GM12878 (cell line): ENCODE measurements around the gene CCNB3. TPM values are rescaled to one million over a fixed set of nuclear protein-coding genes. Genes with fewer than 3 reads are reported as not detected.

Experiments
- ATAC-seq: fragments of 200-7000 bp; cut with Tn5 transposase; 3 replicates; pipeline ENCODE4 v1.9.1; 2020; ENCODE audit warnings: mild to moderate bottlenecking, moderate library complexity
- BruUV-seq: library from RNA; stranded (reverse); fragments of 400-500 nt; replicated peaks from 2 replicates; lab custom pipeline; 2021; lab: Mats Ljungman, UMichigan
- CTCF ChIA-PET: fragments of 300-600 bp; sonication (Branson Sonifier 250); formaldehyde crosslinking; extraction: SDS; loops from one replicate; lab custom pipeline; 2021; ENCODE audit warnings: inconsistent platforms; lab: Yijun Ruan, JAX
- POLR2A ChIA-PET: fragments of 350-600 bp; formaldehyde crosslinking; extraction: SDS; loops from one replicate; lab custom pipeline; 2021; ENCODE audit warnings: inconsistent platforms; lab: Charles Lee
- RAD21 ChIA-PET: fragments of 300-600 bp; sonication (Branson Sonifier 250); formaldehyde crosslinking; loops from one replicate; lab custom pipeline; 2023; ENCODE audit warnings: antibody characterized with exemption; ENCODE audit not compliant: unreplicated experiment; lab: Charles Lee
- SMC1A ChIA-PET: fragments of 300-600 bp; sonication (Branson Sonifier 250); formaldehyde crosslinking; loops from one replicate; lab custom pipeline; 2023; ENCODE audit not compliant: unreplicated experiment, uncharacterized antibody; lab: Charles Lee
- DNase-seq: peaks from one replicate; pipeline ENCODE4 v3.0.0-alpha.2; 2011; ENCODE audit warnings: low read depth, low spot score
- FAIRE-seq: peaks from 3 replicates; lab custom pipeline; 2011; peaks lifted over from hg19 to GRCh38; lab: Jason Lieb, UNC
- H2AFZ ChIP-seq: 2 replicates; pipeline ENCODE4 v1.6.0; 2011; ENCODE audit warnings: low read depth, low read length, control low read depth; ENCODE audit not compliant: control insufficient read depth
- H3K27ac ChIP-seq: 2 replicates; pipeline ENCODE4 v1.5.1; 2011; ENCODE audit warnings: control low read depth; ENCODE audit not compliant: control insufficient read depth, insufficient read depth
- H3K27me3 ChIP-seq, 2 experiments: replicated peaks in 1 of 2; 2 replicates each; pipeline versions ENCODE4 v1.6.0 to v1.6.1; 2011; ENCODE audit warnings: low read length in 1 of 2; ENCODE audit not compliant: control insufficient read depth in 2 of 2, insufficient read depth in 2 of 2
- H3K36me3 ChIP-seq, 2 experiments: 2 replicates each; pipeline ENCODE4 v1.5.1; 2011; ENCODE audit warnings: low read length in 1 of 2; ENCODE audit not compliant: control insufficient read depth in 2 of 2, insufficient read depth in 2 of 2
- H3K4me1 ChIP-seq: 2 replicates; pipeline ENCODE4 v1.6.1; 2011; ENCODE audit warnings: mild to moderate bottlenecking, low read length, moderate library complexity, mixed read lengths; ENCODE audit not compliant: control insufficient read depth, insufficient read depth
- H3K4me2 ChIP-seq: 2 replicates; pipeline ENCODE4 v1.6.0; 2011; ENCODE audit warnings: control low read depth; ENCODE audit not compliant: control insufficient read depth, insufficient read depth
- H3K4me3 ChIP-seq: fragments of 200-600 bp; sonication (generic); 2 replicates; pipeline ENCODE4 v1.5.1; 2016
- H3K79me2 ChIP-seq: 2 replicates; pipeline ENCODE4 v1.6.0; 2011; ENCODE audit warnings: low read length; ENCODE audit not compliant: control insufficient read depth, insufficient read depth
- H3K9ac ChIP-seq: 2 replicates; pipeline ENCODE4 v1.8.0; 2011; ENCODE audit warnings: low read length, control low read depth, mixed read lengths; ENCODE audit not compliant: control insufficient read depth, insufficient read depth
- H3K9me3 ChIP-seq: replicated peaks from 3 replicates; pipeline ENCODE4 v1.5.1; 2011; ENCODE audit warnings: mild to moderate bottlenecking, low read length; ENCODE audit not compliant: control insufficient read depth, insufficient read depth
- H4K20me1 ChIP-seq: 2 replicates; pipeline ENCODE4 v1.6.0; 2011; ENCODE audit not compliant: control insufficient read depth, insufficient read depth
- ASH2L ChIP-seq: fragments of 300-600, 200-600 bp; sonication (generic); IDR thresholded peaks from 2 replicates; pipeline ENCODE4 v1.6.1; 2017; ENCODE audit warnings: low read depth, mild to moderate bottlenecking, borderline replicate concordance
- CBX3 ChIP-seq: fragments of 200-600 bp; sonication (generic); IDR thresholded peaks from 2 replicates; pipeline ENCODE4 v1.6.1; 2016; ENCODE audit warnings: low read depth, borderline replicate concordance
- FOS ChIP-seq: IDR thresholded peaks from 3 replicates; pipeline ENCODE4 v1.6.1; 2011; ENCODE audit warnings: borderline replicate concordance; ENCODE audit not compliant: insufficient read length; ENCODE audit errors: extremely low read depth
- GATAD2B ChIP-seq: fragments of 450-650 bp; conservative IDR thresholded peaks from 2 replicates; pipeline ENCODE4 v1.6.1; 2017; ENCODE audit warnings: low read depth, mild to moderate bottlenecking, moderate library complexity
- LARP7 ChIP-seq: fragments of 450-650 bp; IDR thresholded peaks from 2 replicates; pipeline ENCODE4 v1.6.1; 2017; ENCODE audit warnings: mild to moderate bottlenecking
- MEF2A ChIP-seq: IDR thresholded peaks from 2 replicates; pipeline ENCODE4 v1.6.1; 2011; ENCODE audit warnings: low read depth, mild to moderate bottlenecking, low read length, moderate library complexity; ENCODE audit not compliant: insufficient read depth
- POLR2AphosphoS2 ChIP-seq: IDR thresholded peaks from 2 replicates; pipeline ENCODE4 v1.6.1; 2011; ENCODE audit warnings: low read depth, mild to moderate bottlenecking, low read length, improper control_type of control experiment, moderate library complexity
- RELA ChIP-seq: fragments of 450-650 bp; IDR thresholded peaks from 2 replicates; pipeline ENCODE4 v1.8.0; 2014; ENCODE audit warnings: borderline replicate concordance; ENCODE audit not compliant: partially characterized antibody
- SREBF1 ChIP-seq: IDR thresholded peaks from 2 replicates; pipeline ENCODE4 v1.6.1; 2012; ENCODE audit warnings: mild to moderate bottlenecking, low read length
- SRF ChIP-seq, 2 experiments: IDR thresholded peaks; 2 replicates each; pipeline ENCODE4 v1.6.1; 2011; ENCODE audit warnings: low read depth in 2 of 2, low read length in 2 of 2, mild to moderate bottlenecking in 1 of 2, moderate library complexity in 1 of 2
- TARDBP ChIP-seq: IDR thresholded peaks from 2 replicates; pipeline ENCODE4 v1.6.1; 2016; ENCODE audit warnings: borderline replicate concordance
- TCF7 ChIP-seq: IDR thresholded peaks from 2 replicates; pipeline ENCODE4 v1.6.1; 2014; ENCODE audit warnings: antibody characterized with exemption, borderline replicate concordance
- in situ Hi-C: fragments of 300-500 bp; cut with MboI; formaldehyde crosslinking; loops from 9 replicates; pipeline ENCODE4 v1.14.3; 2018; ENCODE audit warnings: mixed read lengths
- intact Hi-C: fragments of 100-400 bp; cut with micrococcal nuclease; formaldehyde crosslinking; loops from one replicate; pipeline ENCODE4 v1.14.2; 2022; ENCODE audit not compliant: unreplicated experiment
- polyA plus RNA-seq, 11 experiments: library from polyadenylated mRNA; depleted of rRNA in 4 of 11; unstranded in 6 of 11; stranded (reverse) in 5 of 11; fragments of >200 nt; fragmentation: Nextera tagmentation in 4 of 11; fragmentation: Illumina TruSeq in 1 of 11; extraction: Ambion mirVana in 4 of 11; extraction: Trizol in 1 of 11; gene quantifications; 1 replicate in 1 of 11; 2 replicates in 10 of 11; pipeline versions ENCODE4 v1.2.1 to v1.2.3, GENCODE V29; 2011 to 2016; ENCODE audit warnings: inconsistent platforms in 2 of 11, missing spikeins in 2 of 11, low read depth in 1 of 11
- total RNA-seq, 4 experiments: library from RNA; depleted of rRNA in 3 of 4; stranded (reverse); fragments of >200 nt in 3 of 4; fragmentation: Illumina TruSeq in 1 of 4; extraction: Trizol in 1 of 4; gene quantifications; 2 replicates each; pipeline versions ENCODE4 v1.2.1 to v1.2.3, GENCODE V29; 2013 to 2021
- TF ChIP-seq, protein P1 (sequence below): fragments of 450-650 bp; IDR thresholded peaks from 2 replicates; pipeline ENCODE4 v1.6.1; 2016; ENCODE audit warnings: mild to moderate bottlenecking
- TF ChIP-seq, protein P2 (sequence below): IDR thresholded peaks from 2 replicates; pipeline ENCODE4 v1.6.1; 2012; ENCODE audit warnings: low read depth, low read length, improper control_type of control experiment
- TF ChIP-seq, protein P3 (sequence below): fragments of 450-650 bp; IDR thresholded peaks from 2 replicates; pipeline ENCODE4 v1.6.1; 2018; ENCODE audit warnings: borderline replicate concordance, mild to moderate bottlenecking; ENCODE audit not compliant: partially characterized antibody
- TF ChIP-seq, protein P4 (sequence below): IDR thresholded peaks from 2 replicates; pipeline ENCODE4 v1.6.1; 2012; ENCODE audit warnings: low read depth, low read length, improper control_type of control experiment

CCNB3 gene
- total and polyA plus RNA-seq, 10 of the 15 experiments (the other 5 are each of a cell fraction or from before 2014, with no cell fraction given): 0.09 to 0.49 (median 0.16) TPM; not detected in 3

DNA sequence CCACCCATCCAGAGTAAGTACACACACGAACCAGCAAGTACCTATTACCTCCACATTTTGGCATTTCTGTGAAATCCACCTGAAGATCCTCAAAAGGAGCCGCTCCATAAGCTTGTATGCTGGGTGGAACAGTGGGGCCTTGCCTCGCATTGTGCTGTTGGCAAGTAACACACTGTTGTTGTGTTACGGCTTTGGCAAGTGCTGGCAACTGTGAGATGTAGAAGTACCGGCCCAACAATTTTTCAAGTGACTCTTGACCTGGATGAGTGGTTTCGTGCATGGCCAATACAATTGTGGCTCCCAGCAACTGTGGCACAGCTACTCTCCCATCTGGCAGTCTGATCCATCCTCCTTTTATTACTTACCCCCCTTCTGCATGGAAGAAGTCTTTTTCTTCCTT lies 128.7 kb downstream of the CCNB3 start (continued):
- TF ChIP-seq, protein P1, sequence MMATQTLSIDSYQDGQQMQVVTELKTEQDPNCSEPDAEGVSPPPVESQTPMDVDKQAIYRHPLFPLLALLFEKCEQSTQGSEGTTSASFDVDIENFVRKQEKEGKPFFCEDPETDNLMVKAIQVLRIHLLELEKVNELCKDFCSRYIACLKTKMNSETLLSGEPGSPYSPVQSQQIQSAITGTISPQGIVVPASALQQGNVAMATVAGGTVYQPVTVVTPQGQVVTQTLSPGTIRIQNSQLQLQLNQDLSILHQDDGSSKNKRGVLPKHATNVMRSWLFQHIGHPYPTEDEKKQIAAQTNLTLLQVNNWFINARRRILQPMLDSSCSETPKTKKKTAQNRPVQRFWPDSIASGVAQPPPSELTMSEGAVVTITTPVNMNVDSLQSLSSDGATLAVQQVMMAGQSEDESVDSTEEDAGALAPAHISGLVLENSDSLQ: no peak
- TF ChIP-seq SREBF1: no peak
- TF ChIP-seq, all 136 proteins: peak for 0

DNA sequence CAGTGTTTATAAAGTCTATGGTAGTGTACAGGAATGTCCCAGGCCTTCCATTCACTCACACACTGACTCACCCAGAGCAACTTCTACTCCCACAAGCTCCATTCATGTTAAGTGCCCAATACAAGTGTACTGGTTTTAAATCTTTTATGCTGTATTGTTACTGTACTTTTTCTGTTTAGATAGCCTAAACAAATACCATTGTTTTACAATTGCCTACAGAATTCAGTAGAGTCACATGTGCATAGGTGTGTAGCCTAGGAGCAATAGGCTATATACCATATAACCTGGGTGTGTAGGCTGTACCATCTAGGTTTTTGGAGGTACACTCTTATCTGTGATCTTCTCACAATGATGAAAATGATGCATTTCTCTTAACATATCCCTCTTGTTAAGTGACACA lies 139.4 kb downstream of the CCNB3 start:
- POLR2A ChIA-PET: no interaction called here
- Histone ChIP-seq H3K79me2 (no peaks in the 10 kb centered on the region), H3K9me3 (no peaks in the 10 kb centered on the region), H3K9ac (no peak overlapping the region), H4K20me1 (no peaks in the 10 kb centered on the region), H3K4me2 (no peak overlapping the region), H3K27ac (no peak overlapping the region), H2AFZ (no peak overlapping the region), H3K36me3 (no peaks in the 10 kb centered on the region), H3K27me3 (no peaks in the 10 kb centered on the region), H3K4me3 (no peak overlapping the region), H3K4me1 (no peaks in the 10 kb centered on the region)
- RAD21 ChIA-PET: no interaction called here
- in situ Hi-C loops (no loop called here), intact Hi-C loops (no loop called here)
- no peak for DNase-seq
- no peak for ATAC-seq
- SMC1A ChIA-PET: interaction anchor here (1.1 to 1.4 kb wide), 2 partner anchors 17 to 30 kb away, joined by 3 to 4 read pairs; no protein-coding TSS in a partner anchor
- FAIRE-seq: no peak
- BruUV-seq: no TSS peak
- TF ChIP-seq TARDBP (no peak), MEF2A (no peak), FOS (no peak), GATAD2B (no peak), SRF (IDR thresholded peaks at IDR 0.05; ENCODE audit: low read depth in 2 of 2, low read length in 2 of 2) (no peak), RELA (no peak), TCF7 (no peak), ASH2L (no peak), CBX3 (no peak), LARP7 (no peak), POLR2AphosphoS2 (no peak)
- TF ChIP-seq, protein P2, sequence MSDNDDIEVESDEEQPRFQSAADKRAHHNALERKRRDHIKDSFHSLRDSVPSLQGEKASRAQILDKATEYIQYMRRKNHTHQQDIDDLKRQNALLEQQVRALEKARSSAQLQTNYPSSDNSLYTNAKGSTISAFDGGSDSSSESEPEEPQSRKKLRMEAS: no peak
- TF ChIP-seq, protein P3, sequence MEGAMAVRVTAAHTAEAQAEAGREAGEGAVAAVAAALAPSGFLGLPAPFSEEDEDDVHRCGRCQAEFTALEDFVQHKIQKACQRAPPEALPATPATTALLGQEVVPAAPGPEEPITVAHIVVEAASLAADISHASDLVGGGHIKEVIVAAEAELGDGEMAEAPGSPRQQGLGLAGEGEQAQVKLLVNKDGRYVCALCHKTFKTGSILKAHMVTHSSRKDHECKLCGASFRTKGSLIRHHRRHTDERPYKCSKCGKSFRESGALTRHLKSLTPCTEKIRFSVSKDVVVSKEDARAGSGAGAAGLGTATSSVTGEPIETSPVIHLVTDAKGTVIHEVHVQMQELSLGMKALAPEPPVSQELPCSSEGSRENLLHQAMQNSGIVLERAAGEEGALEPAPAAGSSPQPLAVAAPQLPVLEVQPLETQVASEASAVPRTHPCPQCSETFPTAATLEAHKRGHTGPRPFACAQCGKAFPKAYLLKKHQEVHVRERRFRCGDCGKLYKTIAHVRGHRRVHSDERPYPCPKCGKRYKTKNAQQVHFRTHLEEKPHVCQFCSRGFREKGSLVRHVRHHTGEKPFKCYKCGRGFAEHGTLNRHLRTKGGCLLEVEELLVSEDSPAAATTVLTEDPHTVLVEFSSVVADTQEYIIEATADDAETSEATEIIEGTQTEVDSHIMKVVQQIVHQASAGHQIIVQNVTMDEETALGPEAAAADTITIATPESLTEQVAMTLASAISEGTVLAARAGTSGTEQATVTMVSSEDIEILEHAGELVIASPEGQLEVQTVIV: no peak
- TF ChIP-seq, protein P4, sequence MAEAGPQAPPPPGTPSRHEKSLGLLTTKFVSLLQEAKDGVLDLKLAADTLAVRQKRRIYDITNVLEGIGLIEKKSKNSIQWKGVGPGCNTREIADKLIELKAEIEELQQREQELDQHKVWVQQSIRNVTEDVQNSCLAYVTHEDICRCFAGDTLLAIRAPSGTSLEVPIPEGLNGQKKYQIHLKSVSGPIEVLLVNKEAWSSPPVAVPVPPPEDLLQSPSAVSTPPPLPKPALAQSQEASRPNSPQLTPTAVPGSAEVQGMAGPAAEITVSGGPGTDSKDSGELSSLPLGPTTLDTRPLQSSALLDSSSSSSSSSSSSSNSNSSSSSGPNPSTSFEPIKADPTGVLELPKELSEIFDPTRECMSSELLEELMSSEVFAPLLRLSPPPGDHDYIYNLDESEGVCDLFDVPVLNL: no peak
- CTCF ChIA-PET: no interaction called here
